Neural progenitor cell (in vitro differentiated cells): Measurements from ENCODE around the gene TEK. TPM values are rescaled to one million over a fixed set of nuclear protein-coding genes. Genes with fewer than 3 reads are reported as not detected.

Source experiments
- DNase-seq: peaks from one replicate; pipeline ENCODE4 v3.0.0-alpha.2; 2016; ENCODE audit warnings: low spot score
- H2AFZ ChIP-seq: fragments of 200-600 bp; sonication (generic); replicated peaks from 2 replicates; pipeline ENCODE4 v1.6.1; 2016; ENCODE audit warnings: antibody characterized with exemption
- H3F3A ChIP-seq: fragments of 200-600 bp; sonication (generic); 2 replicates; pipeline ENCODE4 v1.6.1; 2016; ENCODE audit warnings: antibody characterized with exemption, low read depth
- H3K27ac ChIP-seq: fragments of 200-600 bp; sonication (generic); 2 replicates; pipeline ENCODE4 v1.5.1; 2016; ENCODE audit warnings: mild to moderate bottlenecking
- H3K27me3 ChIP-seq: fragments of 200-600 bp; sonication (generic); 2 replicates; pipeline ENCODE4 v1.6.1; 2016; ENCODE audit warnings: mild to moderate bottlenecking, moderate library complexity
- H3K36me3 ChIP-seq: fragments of 200-600 bp; sonication (generic); 2 replicates; pipeline ENCODE4 v1.5.1; 2016
- H3K4me1 ChIP-seq: fragments of 200-600 bp; sonication (generic); 2 replicates; pipeline ENCODE4 v1.6.1; 2016; ENCODE audit warnings: mixed run types
- H3K4me2 ChIP-seq: fragments of 200-600 bp; sonication (generic); 2 replicates; pipeline ENCODE4 v1.6.1; 2016
- H3K4me3 ChIP-seq: fragments of 200-600 bp; sonication (generic); 2 replicates; pipeline ENCODE4 v1.5.1; 2016
- H3K79me2 ChIP-seq: fragments of 200-600 bp; sonication (generic); 2 replicates; pipeline ENCODE4 v1.6.1; 2016; ENCODE audit warnings: low read depth
- H3K9ac ChIP-seq: fragments of 200-600 bp; sonication (generic); 2 replicates; pipeline ENCODE4 v1.6.1; 2016
- H3K9me3 ChIP-seq: fragments of 200-600 bp; sonication (generic); 2 replicates; pipeline ENCODE4 v1.5.1; 2016; ENCODE audit warnings: low read depth
- H4K20me1 ChIP-seq: fragments of 200-600 bp; sonication (generic); 2 replicates; pipeline ENCODE4 v1.6.1; 2016; ENCODE audit warnings: low read depth
- H3K27ac Mint-ChIP-seq: 3 replicates; pipeline ENCODE4 v1.8.0; 2021; ENCODE audit warnings: mixed read lengths
- H3K27me3 Mint-ChIP-seq: 2 replicates; pipeline ENCODE4 v1.8.0; 2022; ENCODE audit warnings: low read depth, mild to moderate bottlenecking, inconsistent platforms, moderate library complexity, mixed read lengths; ENCODE audit not compliant: insufficient read depth
- H3K36me3 Mint-ChIP-seq: 3 replicates; pipeline ENCODE4 v1.8.0; 2021; ENCODE audit warnings: mixed read lengths
- H3K4me1 Mint-ChIP-seq: 3 replicates; pipeline ENCODE4 v1.8.0; 2021; ENCODE audit warnings: mixed read lengths
- H3K4me3 Mint-ChIP-seq: 3 replicates; pipeline ENCODE4 v1.8.0; 2021; ENCODE audit warnings: mild to moderate bottlenecking, moderate library complexity, mixed read lengths
- H3K9me3 Mint-ChIP-seq: 3 replicates; pipeline ENCODE4 v1.8.0; 2020; ENCODE audit warnings: mixed read lengths
- CTCF ChIP-seq: fragments of 200-600 bp; sonication (generic); IDR thresholded peaks from 2 replicates; pipeline ENCODE4 v1.5.1; 2017; ENCODE audit warnings: antibody characterized with exemption, mild to moderate bottlenecking
- EZH2 ChIP-seq: fragments of 200-600 bp; sonication (generic); IDR thresholded peaks from 2 replicates; pipeline ENCODE4 v1.6.1; 2017; ENCODE audit warnings: antibody characterized with exemption, mild to moderate bottlenecking, moderate library complexity
- EZH2phosphoT487 ChIP-seq: fragments of 200-600 bp; sonication (generic); IDR thresholded peaks from 2 replicates; pipeline ENCODE4 v1.6.1; 2017; ENCODE audit warnings: antibody characterized with exemption
- total RNA-seq: library from RNA; depleted of rRNA; stranded (reverse); fragments of >200 nt; gene quantifications from 2 replicates; pipeline ENCODE4 v1.2.3, GENCODE V29; 2015; ENCODE audit warnings: low replicate concordance

The TEK gene
- total RNA-seq, 1 donor from 2014 or later = 12.3 TPM

DNA sequence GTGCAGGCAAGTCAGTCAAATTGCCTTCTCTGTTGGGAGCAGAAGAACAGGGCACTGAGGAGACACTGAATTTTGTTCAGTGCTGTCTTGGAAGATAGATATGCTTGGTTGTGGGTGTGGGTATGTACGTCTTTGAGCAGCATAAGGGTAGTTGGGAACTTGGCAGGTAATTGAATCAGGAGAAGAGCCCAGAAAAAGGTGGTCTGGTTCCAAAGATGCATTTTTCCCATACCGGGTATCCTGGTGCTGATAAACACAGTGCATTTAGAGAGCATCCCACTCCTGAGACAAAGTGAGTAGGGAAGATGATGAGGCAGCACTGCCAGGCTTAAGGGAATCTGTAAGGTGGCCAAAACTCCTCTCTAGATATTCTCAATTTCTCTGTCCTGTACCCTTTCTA lies 40.6 kb downstream of the TEK start:
- Histone ChIP-seq H3K9me3 (no peaks in the 10 kb centered on the region), H3K4me2 (no peak overlapping the region), H4K20me1 (no peaks in the 10 kb centered on the region), H3K79me2 (no peaks in the 10 kb centered on the region), H2AFZ (no peak overlapping the region), H3K4me3 (no peak overlapping the region), H3K27ac (no peak overlapping the region), H3K4me1 (no peaks in the 10 kb centered on the region), H3F3A (no peaks in the 10 kb centered on the region), H3K27me3 (no peaks in the 10 kb centered on the region), H3K36me3 (no peaks in the 10 kb centered on the region), H3K9ac (no peak overlapping the region)
- H3K9me3 Mint-ChIP-seq = no peaks in the 10 kb centered on the region
- peaks cover 6% of the 10 kb centered on the region for H3K4me1 Mint-ChIP-seq
- no peak for TF ChIP-seq EZH2phosphoT487
- TF ChIP-seq EZH2 = no peak
- no peak for TF ChIP-seq CTCF
- peaks cover 2% of the 10 kb centered on the region for H3K27me3 Mint-ChIP-seq
- H3K27ac Mint-ChIP-seq = no peak overlapping the region
- H3K4me3 Mint-ChIP-seq = no peak overlapping the region
- H3K36me3 Mint-ChIP-seq = no peaks in the 10 kb centered on the region
- DNase-seq = no peak

DNA sequence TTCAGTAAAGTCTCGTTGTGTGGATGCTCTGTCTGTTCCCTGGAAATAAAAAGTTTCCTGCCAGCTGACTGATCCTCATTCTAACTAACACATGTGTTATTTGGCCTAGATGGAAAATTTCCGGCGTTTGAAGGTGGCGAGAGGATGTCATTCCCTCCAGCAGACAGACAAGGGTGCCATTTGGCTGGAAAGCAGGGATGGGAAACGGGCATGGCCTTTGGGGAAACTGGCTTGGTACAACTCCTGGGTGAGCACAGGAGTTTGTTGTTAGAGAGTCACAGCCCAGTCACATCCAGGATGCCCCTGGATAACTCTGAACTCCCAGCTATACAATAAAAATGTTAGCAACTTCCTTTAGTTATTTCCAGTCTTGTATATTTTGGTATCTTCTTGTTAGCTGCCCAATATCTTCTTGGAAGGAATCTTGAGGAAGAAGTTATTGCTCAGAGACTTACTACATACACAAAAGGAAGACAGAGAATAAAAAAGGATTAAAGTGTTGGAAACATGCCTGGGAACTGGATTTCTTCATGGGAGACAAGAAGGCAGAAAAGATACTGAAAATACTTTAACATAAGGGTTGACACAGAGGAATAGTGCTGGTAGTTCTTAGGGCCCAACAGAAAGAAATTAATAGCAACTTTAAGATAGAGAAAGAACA lies 41.9 kb downstream of the TEK start:
- Histone ChIP-seq H3K4me3 (no peak overlapping the region), H3K36me3 (no peaks in the 10 kb centered on the region), H3K79me2 (no peaks in the 10 kb centered on the region), H3K27me3 (no peaks in the 10 kb centered on the region), H2AFZ (no peak overlapping the region), H3K4me1 (no peaks in the 10 kb centered on the region), H3K4me2 (no peak overlapping the region), H3F3A (no peaks in the 10 kb centered on the region), H3K9me3 (no peaks in the 10 kb centered on the region), H3K9ac (no peak overlapping the region), H4K20me1 (no peaks in the 10 kb centered on the region), H3K27ac (no peak overlapping the region)
- Mint-ChIP-seq H3K27ac (no peak overlapping the region), H3K27me3 (peaks cover 2% of the 10 kb centered on the region), H3K36me3 (no peaks in the 10 kb centered on the region), H3K4me3 (no peak overlapping the region), H3K9me3 (no peaks in the 10 kb centered on the region), H3K4me1 (peaks cover 3% of the 10 kb centered on the region)
- DNase-seq = no peak
- no peak for TF ChIP-seq EZH2
- no peak for TF ChIP-seq EZH2phosphoT487
- no peak for TF ChIP-seq CTCF

DNA sequence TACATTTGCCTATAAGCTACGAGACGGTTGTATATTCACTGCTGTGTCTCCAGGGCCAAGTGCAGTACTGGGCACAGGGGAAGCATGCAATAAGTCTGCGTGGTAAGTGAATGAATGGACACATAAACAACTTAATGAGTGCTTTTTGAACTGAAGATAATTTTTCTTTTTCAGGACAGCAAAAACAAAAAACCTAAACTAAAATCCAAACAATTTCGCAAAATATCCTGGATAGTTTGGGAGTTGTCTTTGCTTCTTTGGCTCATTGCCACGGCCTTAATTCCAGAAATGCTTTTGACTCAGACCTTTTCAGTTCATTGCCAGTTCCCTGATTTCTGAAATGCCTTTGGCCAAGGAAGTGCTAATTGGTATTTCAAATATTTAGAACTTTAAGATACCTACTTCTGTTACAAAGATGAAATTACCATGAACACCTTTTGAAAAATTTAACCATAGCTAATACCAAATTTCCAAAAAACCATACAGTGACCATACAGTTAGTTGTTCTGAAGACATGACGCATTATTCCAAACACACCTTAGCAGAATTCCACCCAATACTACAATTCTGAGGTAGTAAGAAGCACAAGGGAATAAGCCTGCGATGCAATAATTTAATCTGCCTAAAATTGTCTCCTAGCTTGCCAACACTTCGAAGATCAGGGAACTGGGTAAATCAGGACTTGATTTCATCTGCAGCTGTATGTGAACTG lies 42.8 kb downstream of the TEK start:
- H3K4me2 ChIP-seq = no peak overlapping the region
- H3K4me3 Mint-ChIP-seq = no peak overlapping the region

More for the DNA sequence above, 42.8 kb downstream of the TEK start:
- Histone ChIP-seq H4K20me1 (no peaks in the 10 kb centered on the region), H3K27me3 (no peaks in the 10 kb centered on the region), H3K4me1 (no peaks in the 10 kb centered on the region), H3K27ac (no peak overlapping the region), H3K79me2 (no peaks in the 10 kb centered on the region), H3K4me3 (no peak overlapping the region), H3F3A (no peaks in the 10 kb centered on the region), H2AFZ (no peak overlapping the region), H3K36me3 (no peaks in the 10 kb centered on the region), H3K9ac (no peak overlapping the region), H3K9me3 (no peaks in the 10 kb centered on the region)
- H3K36me3 Mint-ChIP-seq = no peaks in the 10 kb centered on the region
- H3K9me3 Mint-ChIP-seq = no peaks in the 10 kb centered on the region
- peaks cover 3% of the 10 kb centered on the region for H3K4me1 Mint-ChIP-seq
- TF ChIP-seq CTCF (no peak), EZH2 (no peak), EZH2phosphoT487 (no peak)
- no peak for DNase-seq
- peaks cover 2% of the 10 kb centered on the region for H3K27me3 Mint-ChIP-seq
- H3K27ac Mint-ChIP-seq = no peak overlapping the region
